GF-D8 (cell line): ENCODE measurements around the gene TMEM138.

Experiments
- DNase-seq: peaks from one replicate; lab custom pipeline; 2025; lab: John Stamatoyannopoulos, UW

The TMEM138 gene

GRCh38 chr11:61361741-61362541, at the start of gene TMEM138, which contains the start of gene CYB561A3:
Gene TMEM138 (plus strand): TSS chr11:61362374. CDS start chr11:61364391, 2,017 bp downstream.
Gene CYB561A3 (minus strand): TSS chr11:61361882. CDS start chr11:61356713, 5,169 bp downstream.
- peak; percentile 86 for DNase-seq

- no peak for DNase-seq
Measured at GRCh38 chr11:61315260-61315659, 46.9 kb upstream of the TMEM138 start.

- DNase-seq: no peak
Measured at GRCh38 chr11:61325649-61326414, 36.3 kb upstream of the TMEM138 start.

- no peak for DNase-seq
Measured at GRCh38 chr11:61327669-61328071, 34.5 kb upstream of the TMEM138 start.

GRCh38 chr11:61328351-61328750, 33.8 kb upstream of the TMEM138 start:
- DNase-seq: no peak

- no peak for DNase-seq
Measured at GRCh38 chr11:61329871-61330270, 32.3 kb upstream of the TMEM138 start.

- DNase-seq: peak; percentile 11
Measured at GRCh38 chr11:61331651-61332050, 30.5 kb upstream of the TMEM138 start.

GRCh38 chr11:61332281-61332796, 29.8 kb upstream of the TMEM138 start:
- no peak for DNase-seq

- peak; percentile 70 for DNase-seq
Measured at GRCh38 chr11:61332797-61333549, 29.2 kb upstream of the TMEM138 start, which contains the start of the genes DDB1 and TKFC. Gene DDB1 (minus strand): TSS chr11:61333105. CDS start chr11:61332968, 137 bp downstream. Gene TKFC (plus strand): TSS chr11:61333228. CDS start chr11:61334729, 1,501 bp downstream.

GRCh38 chr11:61333550-61334433, 28.4 kb upstream of the TMEM138 start:
- DNase-seq: no peak

GRCh38 chr11:61334434-61335354, 27.5 kb upstream of the TMEM138 start:
- DNase-seq: no peak

GRCh38 chr11:61335355-61335710, 26.8 kb upstream of the TMEM138 start:
- DNase-seq: no peak

- peak; percentile 26 for DNase-seq
Measured at GRCh38 chr11:61336171-61336935, 25.8 kb upstream of the TMEM138 start.

GRCh38 chr11:61337706-61338470, 24.3 kb upstream of the TMEM138 start:
- no peak for DNase-seq

GRCh38 chr11:61338783-61339489, 23.2 kb upstream of the TMEM138 start:
- DNase-seq: no peak

GRCh38 chr11:61339490-61339878, 22.7 kb upstream of the TMEM138 start:
- DNase-seq: no peak

- DNase-seq: no peak
Measured at GRCh38 chr11:61340979-61341378, 21.2 kb upstream of the TMEM138 start.

GRCh38 chr11:61341706-61342105, 20.5 kb upstream of the TMEM138 start:
- no peak for DNase-seq
